Adipose tissue (tissue), 3 donors: ENCODE data around the gene CNDP2. TPM values are rescaled to one million over a fixed set of nuclear protein-coding genes. Genes with fewer than 3 reads are reported as not detected.
"Not testable (repeated sequence)": the region's sequence is repeated elsewhere in the genome, so short reads cannot be mapped to it uniquely, and the experiment has no call there.

ENCODE experiments used
- H3K27ac ChIP-seq: one replicate; pipeline ENCODE4 v1.5.1; 2013; ENCODE audit warnings: low read depth, low read length
- WGBS, 3 donors: extraction: QIAGEN DNeasy Blood & Tissue Kit; methylation state at CpG; one replicate each; pipeline ENCODE4 v1.1.7; 2013; 5-methylcytosine and 5-hydroxymethylcytosine counted together
- polyA plus RNA-seq, 3 donors: library from polyadenylated mRNA; stranded (reverse); fragments of 200-250 nt; gene quantifications; one replicate each; pipeline ENCODE4 v1.2.3, GENCODE V29; 2013
- donor health status: healthy with polysubstance abuse.
- donor health status: Bipolar disorder and iron deficiency.
- donor health status: healthy.

Gene CNDP2
- polyA plus RNA-seq, 3 donors: 71.8 to 98.7 (median 92.6) TPM

- no peak overlapping the region for H3K27ac ChIP-seq
- 29 to 52% (median 42%) methylated on average over 9 of the region's 9 CpGs for WGBS, 3 donors
Observed at GRCh38 chr18:74546751-74547530, 50.8 kb downstream of the CNDP2 start.

GRCh38 chr18:74547860-74548259, 51.7 kb downstream of the CNDP2 start:
- no peak overlapping the region for H3K27ac ChIP-seq
- WGBS, 3 donors: 95 to 96% (median 95%) methylated on average over 7 of the region's 7 CpGs

- no peak overlapping the region for H3K27ac ChIP-seq
- 61 to 100% (median 96%) methylated on average over 1 of the region's 1 CpG for WGBS, 3 donors
Observed at GRCh38 chr18:74549591-74550104, 53.5 kb downstream of the CNDP2 start.

- 93 to 97% (median 97%) methylated on average over 6 of the region's 6 CpGs for WGBS, 3 donors
Observed at GRCh38 chr18:74550886-74551285, 54.7 kb downstream of the CNDP2 start.

GRCh38 chr18:74551452-74551851, 55.3 kb downstream of the CNDP2 start:
- WGBS, 3 donors: 41 to 52% (median 44%) methylated on average over 3 of the region's 3 CpGs
- no peak overlapping the region for H3K27ac ChIP-seq

More at GRCh38 chr18:74550886-74551285, 54.7 kb downstream of the CNDP2 start:
- no peak overlapping the region for H3K27ac ChIP-seq

- 20 to 23% (median 20%) methylated on average over 5 of the region's 5 CpGs for WGBS, 3 donors
- no peak overlapping the region for H3K27ac ChIP-seq
Observed at GRCh38 chr18:74551936-74552555, 55.9 kb downstream of the CNDP2 start.

GRCh38 chr18:74556126-74556525, 60.0 kb downstream of the CNDP2 start:
- no peak overlapping the region for H3K27ac ChIP-seq
- WGBS, 3 donors: 42 to 90% (median 85%) methylated on average over 11 of the region's 11 CpGs

GRCh38 chr18:74558096-74558495, 61.9 kb downstream of the CNDP2 start:
- H3K27ac ChIP-seq: no peak overlapping the region
- WGBS, 3 donors: 64 to 92% (median 87%) methylated on average over 4 of the region's 4 CpGs

GRCh38 chr18:74562131-74562730, 66.1 kb downstream of the CNDP2 start:
- WGBS, 3 donors: 80 to 85% (median 83%) methylated on average over 4 of the region's 4 CpGs
- H3K27ac ChIP-seq: no peak overlapping the region

GRCh38 chr18:74562775-74563174, 66.6 kb downstream of the CNDP2 start:
- 76 to 79% (median 76%) methylated on average over 4 of the region's 4 CpGs for WGBS, 3 donors
- H3K27ac ChIP-seq: no peak overlapping the region

- 34 to 47% (median 39%) methylated on average over 3 of the region's 3 CpGs for WGBS, 3 donors
- no peak overlapping the region for H3K27ac ChIP-seq
Observed at GRCh38 chr18:74563999-74564398, 67.8 kb downstream of the CNDP2 start.

- 94 to 96% (median 94%) methylated on average over 1 of the region's 1 CpG for WGBS, 3 donors
Observed at GRCh38 chr18:74565164-74565563, 69.0 kb downstream of the CNDP2 start.

GRCh38 chr18:74565993-74566392, 69.8 kb downstream of the CNDP2 start:
- not testable (repeated sequence) for H3K27ac ChIP-seq
- WGBS, 3 donors: 67 to 85% (median 84%) methylated on average over 3 of the region's 3 CpGs

More at GRCh38 chr18:74565164-74565563, 69.0 kb downstream of the CNDP2 start:
- H3K27ac ChIP-seq: not testable (repeated sequence)

GRCh38 chr18:74567822-74568221, 71.7 kb downstream of the CNDP2 start:
- 53 to 69% (median 62%) methylated on average over 7 of the region's 7 CpGs for WGBS, 3 donors

GRCh38 chr18:74569401-74569800, 73.2 kb downstream of the CNDP2 start:
- H3K27ac ChIP-seq: no peak overlapping the region
- 86 to 90% (median 88%) methylated on average over 4 of the region's 4 CpGs for WGBS, 3 donors

More at GRCh38 chr18:74567822-74568221, 71.7 kb downstream of the CNDP2 start:
- H3K27ac ChIP-seq: no peak overlapping the region

GRCh38 chr18:74570266-74570665, 74.1 kb downstream of the CNDP2 start:
- WGBS, 3 donors: 63 to 82% (median 73%) methylated on average over 4 of the region's 4 CpGs
- no peak overlapping the region for H3K27ac ChIP-seq

GRCh38 chr18:74571895-74572680, 75.9 kb downstream of the CNDP2 start:
- WGBS, 3 donors: 49 to 89% (median 86%) methylated on average over 12 of the region's 12 CpGs
- H3K27ac ChIP-seq: no peak overlapping the region

- no peak overlapping the region for H3K27ac ChIP-seq
Observed at GRCh38 chr18:74573053-74573452, 76.9 kb downstream of the CNDP2 start.
